PC-3 (cell line): ENCODE data around the gene TUBB. TPM values are rescaled to one million over a fixed set of nuclear protein-coding genes. Genes with fewer than 3 reads are reported as not detected.

Experiments
- total RNA-seq: library from RNA; depleted of rRNA; stranded (reverse); fragments of >200 nt; gene quantifications from 2 replicates; pipeline ENCODE4 v1.2.3, GENCODE V29; 2014; rRNA removed

Gene TUBB
- total RNA-seq, 1 experiment from 2014 or later, result 1,398 TPM

Other genes with a start within 250 kb of the TUBB start
- gene HLA-E, start 230.8 kb upstream of the TUBB start, total RNA-seq, result 131 and 161 TPM in 2 replicates
- gene GNL1, start 163.9 kb upstream of the TUBB start, total RNA-seq, result 34.7 and 46.7 TPM in 2 replicates
- 4.8 and 6.1 TPM in 2 replicates for gene PRR3, start 163.1 kb upstream of the TUBB start, total RNA-seq
- gene ABCF1, start 148.9 kb upstream of the TUBB start, total RNA-seq, result 67.3 and 77.3 TPM in 2 replicates
- 44.2 and 44.5 TPM in 2 replicates for gene PPP1R10, start 103.1 kb upstream of the TUBB start, total RNA-seq
- gene MRPS18B, start 102.5 kb upstream of the TUBB start, total RNA-seq, result 69.9 and 91.0 TPM in 2 replicates
- 4.6 and 6.1 TPM in 2 replicates for gene ATAT1, start 93.5 kb upstream of the TUBB start, total RNA-seq
- 10.6 and 18.7 TPM in 2 replicates for gene C6orf136, start 73.2 kb upstream of the TUBB start, total RNA-seq
- 50.0 and 75.6 TPM in 2 replicates for gene DHX16, start 47.3 kb upstream of the TUBB start, total RNA-seq
- 49.9 and 76.0 TPM in 2 replicates for gene PPP1R18, start 33.7 kb upstream of the TUBB start, total RNA-seq
- gene NRM, start 29.4 kb upstream of the TUBB start, total RNA-seq, result 8.5 and 14.8 TPM in 2 replicates
- gene MDC1, start 3.1 kb upstream of the TUBB start, total RNA-seq, result 19.6 and 24.9 TPM in 2 replicates
- gene FLOT1, start 22.3 kb downstream of the TUBB start, total RNA-seq, result 305 and 401 TPM in 2 replicates
- gene IER3, start 24.2 kb downstream of the TUBB start, total RNA-seq, result 1,173 and 1,198 TPM in 2 replicates
- 108 and 144 TPM in 2 replicates for gene DDR1, start 164.2 kb downstream of the TUBB start, total RNA-seq
- gene GTF2H4, start 187.9 kb downstream of the TUBB start, total RNA-seq, result 21.7 and 28.7 TPM in 2 replicates
- gene VARS2, start 193.9 kb downstream of the TUBB start, total RNA-seq, result 66.5 and 87.8 TPM in 2 replicates
- not detected in 2 replicates for gene SFTA2, start 211.8 kb downstream of the TUBB start, total RNA-seq
- gene MUCL3, start 220.6 kb downstream of the TUBB start, total RNA-seq, result 0.04 TPM in 1 of 2 replicates, not detected in the other